Measurements from ENCODE around the gene NR5A2.

DNA sequence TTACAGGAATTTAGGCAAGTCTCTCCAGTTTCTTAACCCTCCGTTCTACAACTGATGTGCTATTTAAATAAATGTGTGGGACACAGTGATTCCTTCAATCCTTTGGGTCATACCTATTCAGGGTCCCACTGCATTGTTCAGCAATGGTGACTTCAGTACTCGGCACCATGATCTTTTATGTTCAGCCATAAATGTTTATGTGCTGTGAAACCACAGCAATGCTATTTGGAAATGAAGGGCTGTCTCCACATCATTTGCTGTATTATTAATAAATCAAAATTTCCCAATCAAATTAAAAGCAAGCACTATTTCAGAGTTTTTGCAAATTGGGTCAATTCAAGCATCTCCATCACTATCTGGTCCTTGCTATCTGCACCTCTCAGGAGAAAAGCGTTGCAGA lies 84.8 kb downstream of the NR5A2 start:
- TF ChIP-seq, protein P1, sequence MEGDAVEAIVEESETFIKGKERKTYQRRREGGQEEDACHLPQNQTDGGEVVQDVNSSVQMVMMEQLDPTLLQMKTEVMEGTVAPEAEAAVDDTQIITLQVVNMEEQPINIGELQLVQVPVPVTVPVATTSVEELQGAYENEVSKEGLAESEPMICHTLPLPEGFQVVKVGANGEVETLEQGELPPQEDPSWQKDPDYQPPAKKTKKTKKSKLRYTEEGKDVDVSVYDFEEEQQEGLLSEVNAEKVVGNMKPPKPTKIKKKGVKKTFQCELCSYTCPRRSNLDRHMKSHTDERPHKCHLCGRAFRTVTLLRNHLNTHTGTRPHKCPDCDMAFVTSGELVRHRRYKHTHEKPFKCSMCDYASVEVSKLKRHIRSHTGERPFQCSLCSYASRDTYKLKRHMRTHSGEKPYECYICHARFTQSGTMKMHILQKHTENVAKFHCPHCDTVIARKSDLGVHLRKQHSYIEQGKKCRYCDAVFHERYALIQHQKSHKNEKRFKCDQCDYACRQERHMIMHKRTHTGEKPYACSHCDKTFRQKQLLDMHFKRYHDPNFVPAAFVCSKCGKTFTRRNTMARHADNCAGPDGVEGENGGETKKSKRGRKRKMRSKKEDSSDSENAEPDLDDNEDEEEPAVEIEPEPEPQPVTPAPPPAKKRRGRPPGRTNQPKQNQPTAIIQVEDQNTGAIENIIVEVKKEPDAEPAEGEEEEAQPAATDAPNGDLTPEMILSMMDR (IDR thresholded peaks at IDR 0.05): no peak
- TF ChIP-seq POLR2A (IDR thresholded peaks at IDR 0.05): no peak
